SK-N-SH (cell line): ENCODE data around the gene DIAPH2. TPM values are rescaled to one million over a fixed set of nuclear protein-coding genes. Genes with fewer than 3 reads are reported as not detected.

Experiments used
- CTCF ChIA-PET: fragments of 300-600, 350-600 bp; formaldehyde crosslinking; extraction: SDS; loops from one replicate; lab custom pipeline; 2021; lab: Yijun Ruan, JAX
- POLR2A ChIA-PET: fragments of 350-600 bp; sonication (Branson Sonifier 250); formaldehyde crosslinking; extraction: SDS; loops from one replicate; lab custom pipeline; 2020; ENCODE audit warnings: antibody characterized with exemption, inconsistent platforms; lab: Yijun Ruan, JAX
- DNase-seq: peaks from one replicate; pipeline ENCODE4 v3.0.0; 2012
- H2AFZ ChIP-seq: fragments of 200-600 bp; sonication (generic); 2 replicates; pipeline ENCODE4 v1.8.1; 2016; ENCODE audit warnings: antibody characterized with exemption, mild to moderate bottlenecking, low read depth
- H3F3A ChIP-seq: fragments of 200-600 bp; sonication (generic); replicated peaks from 2 replicates; pipeline ENCODE3; 2016; ENCODE audit warnings: antibody characterized with exemption, mild to moderate bottlenecking; ENCODE audit not compliant: insufficient read depth
- H3K27ac ChIP-seq, 2 experiments: fragments of 200-500 bp in 1 of 2; fragments of 200-600 bp in 1 of 2; sonication (Bioruptor generic) in 1 of 2; sonication (generic), shearing (Covaris generic) in 1 of 2; 2 replicates each; pipeline versions ENCODE4 v1.5.1 to v1.6.1; 2014 to 2016; ENCODE audit warnings: low read depth in 2 of 2, inconsistent platforms in 1 of 2, low read length in 1 of 2, mild to moderate bottlenecking in 1 of 2, mixed read lengths in 1 of 2
- H3K27me3 ChIP-seq: fragments of 200-600 bp; sonication (generic), shearing (Covaris generic); 2 replicates; pipeline ENCODE4 v1.6.1; 2016; ENCODE audit warnings: mixed run types; ENCODE audit not compliant: insufficient read depth
- H3K36me3 ChIP-seq, 2 experiments: fragments of 200-500 bp in 1 of 2; fragments of 200-600 bp in 1 of 2; sonication (Bioruptor generic) in 1 of 2; sonication (generic) in 1 of 2; replicated peaks in 1 of 2; 2 replicates each; pipeline versions ENCODE3 to v1.5.1; 2014 to 2016; ENCODE audit warnings: low read length in 1 of 2, mild to moderate bottlenecking in 1 of 2; ENCODE audit not compliant: insufficient read depth in 2 of 2, control insufficient read depth in 1 of 2
- H3K4me1 ChIP-seq, 2 experiments: fragments of 200-500 bp in 1 of 2; fragments of 200-600 bp in 1 of 2; sonication (Bioruptor generic) in 1 of 2; sonication (generic), shearing (Covaris generic) in 1 of 2; 2 replicates each; pipeline versions ENCODE4 v1.5.1 to v1.6.1; 2014 to 2016; ENCODE audit warnings: low read depth in 1 of 2, low read length in 1 of 2, mixed run types in 1 of 2; ENCODE audit not compliant: insufficient read depth in 2 of 2, control insufficient read depth in 1 of 2
- H3K4me2 ChIP-seq: fragments of 200-600 bp; sonication (generic), shearing (Covaris generic); 2 replicates; pipeline ENCODE4 v1.6.1; 2017; ENCODE audit warnings: mixed run types
- H3K4me3 ChIP-seq, 2 experiments: fragments of 200-500 bp in 1 of 2; fragments of 200-600 bp in 1 of 2; sonication (Bioruptor generic) in 1 of 2; sonication (generic), shearing (Covaris generic) in 1 of 2; 2 replicates each; pipeline versions ENCODE4 v1.5.1 to v1.8.1; 2014 to 2016; ENCODE audit warnings: low read depth in 2 of 2, inconsistent platforms in 1 of 2, low read length in 1 of 2, mild to moderate bottlenecking in 1 of 2, mixed read lengths in 1 of 2, moderate library complexity in 1 of 2
- H3K79me2 ChIP-seq: fragments of 200-600 bp; sonication (generic); 2 replicates; pipeline ENCODE4 v1.8.1; 2017; ENCODE audit warnings: mild to moderate bottlenecking; ENCODE audit not compliant: insufficient read depth
- H3K9ac ChIP-seq: fragments of 200-600 bp; sonication (generic); 2 replicates; pipeline ENCODE4 v1.6.1; 2017; ENCODE audit warnings: mixed run types
- H3K9me2 ChIP-seq: fragments of 200-600 bp; sonication (generic); 2 replicates; pipeline ENCODE4 v1.6.1; 2017; ENCODE audit warnings: mixed run types
- H3K9me3 ChIP-seq: fragments of 200-600 bp; sonication (generic); 2 replicates; pipeline ENCODE4 v1.6.1; 2017; ENCODE audit warnings: mixed run types, mild to moderate bottlenecking, moderate library complexity
- H4K20me1 ChIP-seq: fragments of 200-600 bp; sonication (generic); 2 replicates; pipeline ENCODE4 v1.6.1; 2017; ENCODE audit warnings: mild to moderate bottlenecking, mixed run types; ENCODE audit not compliant: insufficient read depth
- EP300 ChIP-seq, 2 experiments: IDR thresholded peaks; 2 replicates each; pipeline versions ENCODE4 v1.4.0 to v1.6.1; 2012; ENCODE audit warnings: borderline replicate concordance in 1 of 2, low read depth in 1 of 2, low read length in 1 of 2
- FOXM1 ChIP-seq: IDR thresholded peaks from 2 replicates; pipeline ENCODE4 v1.4.0; 2012; ENCODE audit warnings: low read depth, mild to moderate bottlenecking
- GABPA ChIP-seq: IDR thresholded peaks from 2 replicates; pipeline ENCODE4 v1.4.0; 2012; ENCODE audit warnings: low read depth, mild to moderate bottlenecking
- MAX ChIP-seq: IDR thresholded peaks from 2 replicates; pipeline ENCODE4 v1.4.0; 2012; ENCODE audit warnings: low read depth
- MEF2A ChIP-seq: IDR thresholded peaks from 2 replicates; pipeline ENCODE4 v1.4.0; 2012; ENCODE audit warnings: low read depth, borderline replicate concordance
- NRF1 ChIP-seq: IDR thresholded peaks from 2 replicates; pipeline ENCODE4 v1.6.1; 2012; ENCODE audit warnings: low read depth, mild to moderate bottlenecking, low read length
- PBX3 ChIP-seq: IDR thresholded peaks from 2 replicates; pipeline ENCODE4; 2012
- SIN3A ChIP-seq: IDR thresholded peaks from 2 replicates; pipeline ENCODE4 v1.6.1; 2012; ENCODE audit warnings: low read depth, mild to moderate bottlenecking, low read length, moderate library complexity, borderline replicate concordance
- SMC3 ChIP-seq: IDR thresholded peaks from 2 replicates; pipeline ENCODE4 v1.6.1; 2012; ENCODE audit warnings: low read depth, low read length, improper control_type of control experiment
- TCF12 ChIP-seq: IDR thresholded peaks from 2 replicates; pipeline ENCODE4 v1.4.0; 2012
- USF2 ChIP-seq: fragments of 150-350 bp; IDR thresholded peaks from 2 replicates; pipeline ENCODE4 v1.6.1; 2017; ENCODE audit warnings: antibody characterized with exemption, low read length, low read depth, borderline replicate concordance
- YY1 ChIP-seq: IDR thresholded peaks from 2 replicates; pipeline ENCODE4 v1.4.0; 2012; ENCODE audit warnings: low read depth, mild to moderate bottlenecking
- WGBS: methylation state at CpG from one replicate; pipeline ENCODE4 v1.1.6; 2017; ENCODE audit warnings: low lambda C conversion rate; 5-methylcytosine and 5-hydroxymethylcytosine counted together
- polyA plus RNA-seq, 3 experiments: library from polyadenylated mRNA; depleted of rRNA; stranded (reverse); fragments of >200 nt; gene quantifications; 2 replicates each; pipeline ENCODE4 v1.2.3, GENCODE V29; 2012
- TF ChIP-seq, protein P1 (sequence below): IDR thresholded peaks from 2 replicates; pipeline ENCODE4 v1.4.0; 2012; ENCODE audit warnings: low read depth, borderline replicate concordance

Gene DIAPH2
- polyA plus RNA-seq, 1 of the 3 experiments (the other 2 are of a cell fraction) = 1.1 TPM

- Histone ChIP-seq H3K36me3 (no peaks in the 10 kb centered on the region), H3K27ac (no peak overlapping the region), H3K4me2 (no peak overlapping the region), H3K4me1 (no peaks in the 10 kb centered on the region), H3K9me3 (no peaks in the 10 kb centered on the region), H2AFZ (no peak overlapping the region), H4K20me1 (no peaks in the 10 kb centered on the region), H3F3A (no peaks in the 10 kb centered on the region), H3K27me3 (no peaks in the 10 kb centered on the region), H3K9ac (no peak overlapping the region), H3K9me2 (no peaks in the 10 kb centered on the region), H3K79me2 (no peaks in the 10 kb centered on the region), H3K4me3 (no peak overlapping the region)
- DNase-seq = no peak
- WGBS = 52% methylated on average over 2 of the region's 2 CpGs
- CTCF ChIA-PET = no interaction called here
- TF ChIP-seq, protein P1, sequence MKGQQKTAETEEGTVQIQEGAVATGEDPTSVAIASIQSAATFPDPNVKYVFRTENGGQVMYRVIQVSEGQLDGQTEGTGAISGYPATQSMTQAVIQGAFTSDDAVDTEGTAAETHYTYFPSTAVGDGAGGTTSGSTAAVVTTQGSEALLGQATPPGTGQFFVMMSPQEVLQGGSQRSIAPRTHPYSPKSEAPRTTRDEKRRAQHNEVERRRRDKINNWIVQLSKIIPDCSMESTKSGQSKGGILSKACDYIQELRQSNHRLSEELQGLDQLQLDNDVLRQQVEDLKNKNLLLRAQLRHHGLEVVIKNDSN = no peak
- TF ChIP-seq GABPA (no peak), TCF12 (no peak), YY1 (no peak), FOXM1 (no peak), NRF1 (no peak), PBX3 (no peak), SIN3A (no peak), MEF2A (no peak)
- POLR2A ChIA-PET = no interaction called here
Observed at GRCh38 chrX:97123001-97123400, 438.4 kb downstream of the DIAPH2 start.

- Histone ChIP-seq H3K9me3 (no peaks in the 10 kb centered on the region), H3F3A (no peaks in the 10 kb centered on the region), H3K9ac (no peak overlapping the region), H3K27me3 (no peaks in the 10 kb centered on the region), H2AFZ (no peak overlapping the region), H3K4me1 (no peaks in the 10 kb centered on the region), H3K36me3 (no peaks in the 10 kb centered on the region), H4K20me1 (no peaks in the 10 kb centered on the region), H3K9me2 (no peaks in the 10 kb centered on the region), H3K4me3 (no peak overlapping the region), H3K4me2 (no peak overlapping the region), H3K27ac (no peak overlapping the region), H3K79me2 (no peaks in the 10 kb centered on the region)
- WGBS = 48% methylated on average over 3 of the region's 3 CpGs
- DNase-seq = no peak
- CTCF ChIA-PET = no interaction called here
- POLR2A ChIA-PET = no interaction called here
- TF ChIP-seq MAX (no peak), SMC3 (no peak), EP300 (IDR thresholded peaks at IDR 0.05; ENCODE audit: borderline replicate concordance in 1 of 2, low read depth in 1 of 2, low read length in 1 of 2) (no peak), FOXM1 (no peak), USF2 (no peak), SIN3A (no peak), GABPA (no peak)
Observed at GRCh38 chrX:97126020-97126419, 441.4 kb downstream of the DIAPH2 start.
